ENCODE data around the gene STUB1.

DNA sequence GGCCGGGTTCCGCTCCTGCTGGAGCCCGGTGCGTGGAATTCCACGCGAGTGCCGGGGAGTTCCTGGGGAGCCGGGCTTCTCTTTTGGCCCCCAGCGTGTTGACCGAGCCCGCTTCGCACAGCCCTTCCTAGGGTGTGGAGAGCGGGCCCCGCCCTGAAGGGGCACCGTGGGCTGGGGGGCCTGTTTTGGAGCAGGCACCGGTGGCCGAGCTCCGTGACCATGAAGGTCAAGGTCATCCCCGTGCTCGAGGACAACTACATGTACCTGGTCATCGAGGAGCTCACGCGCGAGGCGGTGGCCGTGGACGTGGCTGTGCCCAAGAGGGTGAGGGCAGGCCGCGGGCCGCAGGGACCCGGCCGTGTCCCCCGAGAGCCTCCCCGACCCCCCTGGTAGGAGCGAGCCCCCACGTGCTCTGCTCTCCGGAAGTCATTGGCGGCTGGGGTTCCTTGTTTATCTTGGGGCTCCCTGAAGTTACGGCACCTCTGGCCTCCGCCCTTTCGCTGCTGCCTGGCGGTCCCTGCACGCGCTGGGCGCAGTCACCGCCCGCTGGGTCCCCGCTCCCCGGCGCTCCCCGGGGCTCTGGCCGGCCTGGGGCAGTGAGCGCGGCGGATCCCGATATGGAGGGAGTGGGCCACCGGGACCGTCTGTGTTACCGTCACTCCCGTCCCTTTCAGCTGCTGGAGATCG lies 47.2 kb downstream of the STUB1 start:
- TF ChIP-seq, protein P1, sequence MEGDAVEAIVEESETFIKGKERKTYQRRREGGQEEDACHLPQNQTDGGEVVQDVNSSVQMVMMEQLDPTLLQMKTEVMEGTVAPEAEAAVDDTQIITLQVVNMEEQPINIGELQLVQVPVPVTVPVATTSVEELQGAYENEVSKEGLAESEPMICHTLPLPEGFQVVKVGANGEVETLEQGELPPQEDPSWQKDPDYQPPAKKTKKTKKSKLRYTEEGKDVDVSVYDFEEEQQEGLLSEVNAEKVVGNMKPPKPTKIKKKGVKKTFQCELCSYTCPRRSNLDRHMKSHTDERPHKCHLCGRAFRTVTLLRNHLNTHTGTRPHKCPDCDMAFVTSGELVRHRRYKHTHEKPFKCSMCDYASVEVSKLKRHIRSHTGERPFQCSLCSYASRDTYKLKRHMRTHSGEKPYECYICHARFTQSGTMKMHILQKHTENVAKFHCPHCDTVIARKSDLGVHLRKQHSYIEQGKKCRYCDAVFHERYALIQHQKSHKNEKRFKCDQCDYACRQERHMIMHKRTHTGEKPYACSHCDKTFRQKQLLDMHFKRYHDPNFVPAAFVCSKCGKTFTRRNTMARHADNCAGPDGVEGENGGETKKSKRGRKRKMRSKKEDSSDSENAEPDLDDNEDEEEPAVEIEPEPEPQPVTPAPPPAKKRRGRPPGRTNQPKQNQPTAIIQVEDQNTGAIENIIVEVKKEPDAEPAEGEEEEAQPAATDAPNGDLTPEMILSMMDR (IDR thresholded peaks at IDR 0.05), result no peak
- TF ChIP-seq POLR2A (IDR thresholded peaks at IDR 0.05), result no peak
- TF ChIP-seq POLR2AphosphoS5 (IDR thresholded peaks at IDR 0.05), result no peak

Data from stomach (tissue), 4 donors.